Liver (tissue), 9 donors: Measurements from ENCODE around the gene FLOT1. TPM values are rescaled to one million over a fixed set of nuclear protein-coding genes. Genes with fewer than 3 reads are reported as not detected.

ENCODE experiments used
- DNase-seq: peaks from one replicate; pipeline ENCODE4 v3.0.0-alpha.2; 2017; ENCODE audit warnings: low spot score
- H3K27ac ChIP-seq, 2 donors: one replicate each; pipeline ENCODE4 v1.7.0; 2013; ENCODE audit warnings: inconsistent platforms in 2 of 2, low read length in 2 of 2, control low read depth in 1 of 2, low read depth in 1 of 2, mild to moderate bottlenecking in 1 of 2
- H3K27me3 ChIP-seq, 4 donors: one replicate each; pipeline versions ENCODE4 v1.6.1 to v1.7.0; 2013; ENCODE audit warnings: low read length in 3 of 4, inconsistent platforms in 1 of 4, mild to moderate bottlenecking in 1 of 4, moderate library complexity in 1 of 4; ENCODE audit not compliant: control insufficient read depth in 4 of 4, insufficient read depth in 4 of 4
- H3K36me3 ChIP-seq, 4 donors: one replicate each; pipeline versions ENCODE4 v1.6.1 to v1.7.0; 2013; ENCODE audit warnings: low read length in 3 of 4, mild to moderate bottlenecking in 3 of 4, low read depth in 1 of 4, moderate library complexity in 1 of 4; ENCODE audit not compliant: control insufficient read depth in 4 of 4, insufficient read depth in 3 of 4
- H3K4me1 ChIP-seq, 4 donors: one replicate each; pipeline versions ENCODE4 v1.6.1 to v1.7.0; 2013; ENCODE audit warnings: low read length in 3 of 4, mild to moderate bottlenecking in 3 of 4, moderate library complexity in 1 of 4; ENCODE audit not compliant: control insufficient read depth in 4 of 4, insufficient read depth in 4 of 4
- H3K4me3 ChIP-seq, 3 donors: one replicate each; pipeline versions ENCODE4 v1.6.1 to v1.7.0; 2013; ENCODE audit warnings: low read length in 3 of 3, control low read depth in 1 of 3, low read depth in 1 of 3, mild to moderate bottlenecking in 1 of 3
- H3K9ac ChIP-seq, 2 donors: one replicate each; pipeline ENCODE4 v1.7.0; 2013; ENCODE audit warnings: low read length in 2 of 2, mild to moderate bottlenecking in 2 of 2, moderate library complexity in 2 of 2, control low read depth in 1 of 2, low read depth in 1 of 2
- H3K9me3 ChIP-seq, 4 donors: one replicate each; pipeline versions ENCODE4 v1.6.1 to v1.7.0; 2013; ENCODE audit warnings: low read length in 3 of 4; ENCODE audit not compliant: control insufficient read depth in 4 of 4
- EGR1 ChIP-seq, 2 donors: IDR thresholded peaks; 2 replicates each; pipeline ENCODE4 v1.6.1; 2016 to 2018; ENCODE audit warnings: antibody characterized with exemption in 2 of 2, low read depth in 2 of 2
- FOXA1 ChIP-seq: IDR thresholded peaks from 2 replicates; pipeline ENCODE4 v1.6.1; 2016; ENCODE audit warnings: antibody characterized with exemption
- FOXA2 ChIP-seq: IDR thresholded peaks from 2 replicates; pipeline ENCODE4 v1.6.1; 2016; ENCODE audit warnings: antibody characterized with exemption
- GABPA ChIP-seq, 2 donors: IDR thresholded peaks in 1 of 2; conservative IDR thresholded peaks in 1 of 2; 2 replicates each; pipeline ENCODE4 v1.6.1; 2016; ENCODE audit warnings: antibody characterized with exemption in 2 of 2, mild to moderate bottlenecking in 1 of 2, moderate library complexity in 1 of 2
- HNF4A ChIP-seq, 2 donors: conservative IDR thresholded peaks; 2 replicates each; pipeline ENCODE4 v1.6.1; 2016; ENCODE audit warnings: antibody characterized with exemption in 2 of 2, mild to moderate bottlenecking in 2 of 2
- HNF4G ChIP-seq: IDR thresholded peaks from 2 replicates; pipeline ENCODE4 v1.6.1; 2016; ENCODE audit warnings: antibody characterized with exemption
- JUND ChIP-seq, 2 donors: IDR thresholded peaks; 2 replicates each; pipeline ENCODE4 v1.6.1; 2016; ENCODE audit warnings: antibody characterized with exemption in 2 of 2
- NR2F2 ChIP-seq: IDR thresholded peaks from 2 replicates; pipeline ENCODE4 v1.6.1; 2016; ENCODE audit warnings: antibody characterized with exemption
- RAD21 ChIP-seq, 2 donors: IDR thresholded peaks; 2 replicates each; pipeline ENCODE4 v1.6.1; 2016; ENCODE audit warnings: antibody characterized with exemption in 2 of 2, mild to moderate bottlenecking in 2 of 2
- RXRA ChIP-seq, 2 donors: IDR thresholded peaks; 2 replicates each; pipeline ENCODE4 v1.6.1; 2017 to 2018; ENCODE audit warnings: antibody characterized with exemption in 2 of 2, mild to moderate bottlenecking in 1 of 2
- SP1 ChIP-seq: IDR thresholded peaks from 2 replicates; pipeline ENCODE4 v1.6.1; 2018; ENCODE audit warnings: antibody characterized with exemption, mild to moderate bottlenecking
- TAF1 ChIP-seq: conservative IDR thresholded peaks from 2 replicates; pipeline ENCODE4 v1.6.1; 2016; ENCODE audit warnings: antibody characterized with exemption, mild to moderate bottlenecking
- YY1 ChIP-seq: IDR thresholded peaks from 2 replicates; pipeline ENCODE4 v1.6.1; 2016; ENCODE audit warnings: antibody characterized with exemption, mild to moderate bottlenecking
- WGBS: extraction: QIAGEN DNeasy Blood & Tissue Kit; methylation state at CpG from one replicate; pipeline ENCODE4 v1.1.7; 2013; 5-methylcytosine and 5-hydroxymethylcytosine counted together
- polyA plus RNA-seq, 2 donors: library from polyadenylated mRNA; stranded (reverse) in 1 of 2; unstranded in 1 of 2; fragments of 200-250 nt in 1 of 2; fragments of >200 nt in 1 of 2; fragmentation: Nextera tagmentation in 1 of 2; extraction: Ambion mirVana in 1 of 2; gene quantifications; one replicate each; pipeline versions ENCODE4 v1.2.1 to v1.2.3, GENCODE V29; 2013 to 2015
- total RNA-seq, 2 donors: library from RNA; depleted of rRNA; stranded (reverse); fragments of >200 nt; gene quantifications; one replicate each; pipeline ENCODE4 v1.2.3, GENCODE V29; 2014
- TF ChIP-seq, protein P1 (sequence below): fragments of 150-350 bp; IDR thresholded peaks from 2 replicates; pipeline ENCODE4 v1.5.1; 2017; ENCODE audit warnings: improper control_type of control experiment, low read depth, low read length; ENCODE audit not compliant: missing input control
- TF ChIP-seq, protein P2 (sequence below): IDR thresholded peaks from 2 replicates; pipeline ENCODE4 v1.6.1; 2016; ENCODE audit warnings: antibody characterized with exemption
- TF ChIP-seq, protein P3 (sequence below): IDR thresholded peaks from 2 replicates; pipeline ENCODE4 v1.6.1; 2016; ENCODE audit warnings: antibody characterized with exemption
- TF ChIP-seq, protein P4 (sequence below): IDR thresholded peaks from 2 replicates; pipeline ENCODE4 v1.6.1; 2016; ENCODE audit warnings: antibody characterized with exemption
- TF ChIP-seq, protein P5 (sequence below): IDR thresholded peaks from 2 replicates; pipeline ENCODE4 v1.6.1; 2016; ENCODE audit warnings: antibody characterized with exemption, mild to moderate bottlenecking
- donor health status: healthy.
- donor health status: healthy.
- donor health status: healthy.
- donor health status: healthy.
- donor health status: healthy.

The FLOT1 gene
- total and polyA plus RNA-seq, 4 donors, result 38.6 to 99.8 (median 59.5) TPM

DNA sequence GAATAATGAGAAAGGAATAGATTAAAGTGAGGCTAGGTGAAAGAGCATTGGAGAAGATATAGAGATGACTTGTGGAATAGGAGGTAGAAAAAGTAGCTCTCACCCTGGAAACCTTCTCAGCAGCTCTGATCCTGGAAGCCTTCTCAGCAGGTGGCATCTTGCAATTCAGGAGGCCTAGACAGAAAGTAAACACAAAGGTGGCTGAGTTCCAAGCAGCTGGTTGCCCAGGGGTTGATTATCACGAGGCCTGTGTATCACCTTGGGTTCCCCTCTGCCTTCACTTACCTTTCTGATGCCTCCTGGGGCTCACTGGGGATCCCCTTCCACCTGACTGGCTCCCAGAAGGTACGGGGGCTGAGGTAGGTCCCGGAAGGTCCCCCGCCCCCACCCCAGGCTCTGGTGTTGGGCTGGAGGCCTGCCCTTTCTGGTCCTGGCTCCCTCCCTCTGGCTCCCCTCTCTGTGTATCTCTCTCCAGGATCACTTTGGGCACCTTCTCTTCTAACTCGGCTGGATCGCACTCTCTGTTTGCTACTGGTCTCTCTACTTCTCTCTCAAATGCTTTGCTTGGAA lies 35.1 kb downstream of the FLOT1 start:
- H3K9me3 ChIP-seq, result no peaks in the 10 kb centered on the region
- peak; percentile 44 for TF ChIP-seq FOXA2
- TF ChIP-seq, protein P1, sequence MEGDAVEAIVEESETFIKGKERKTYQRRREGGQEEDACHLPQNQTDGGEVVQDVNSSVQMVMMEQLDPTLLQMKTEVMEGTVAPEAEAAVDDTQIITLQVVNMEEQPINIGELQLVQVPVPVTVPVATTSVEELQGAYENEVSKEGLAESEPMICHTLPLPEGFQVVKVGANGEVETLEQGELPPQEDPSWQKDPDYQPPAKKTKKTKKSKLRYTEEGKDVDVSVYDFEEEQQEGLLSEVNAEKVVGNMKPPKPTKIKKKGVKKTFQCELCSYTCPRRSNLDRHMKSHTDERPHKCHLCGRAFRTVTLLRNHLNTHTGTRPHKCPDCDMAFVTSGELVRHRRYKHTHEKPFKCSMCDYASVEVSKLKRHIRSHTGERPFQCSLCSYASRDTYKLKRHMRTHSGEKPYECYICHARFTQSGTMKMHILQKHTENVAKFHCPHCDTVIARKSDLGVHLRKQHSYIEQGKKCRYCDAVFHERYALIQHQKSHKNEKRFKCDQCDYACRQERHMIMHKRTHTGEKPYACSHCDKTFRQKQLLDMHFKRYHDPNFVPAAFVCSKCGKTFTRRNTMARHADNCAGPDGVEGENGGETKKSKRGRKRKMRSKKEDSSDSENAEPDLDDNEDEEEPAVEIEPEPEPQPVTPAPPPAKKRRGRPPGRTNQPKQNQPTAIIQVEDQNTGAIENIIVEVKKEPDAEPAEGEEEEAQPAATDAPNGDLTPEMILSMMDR, result no peak
- WGBS, result 81% methylated on average over 6 of the region's 6 CpGs
- H3K36me3 ChIP-seq, result peaks cover 3 to 33% (median 15%) of the 10 kb centered on the region in 4 donors
- no peak overlapping the region for H3K27ac ChIP-seq
- no peak overlapping the region for H3K9ac ChIP-seq
- H3K4me3 ChIP-seq, result no peak overlapping the region
- no peak for DNase-seq
- no peaks in the 10 kb centered on the region for H3K27me3 ChIP-seq
- peaks cover 7 to 36% (median 22%) of the 10 kb centered on the region in 4 donors for H3K4me1 ChIP-seq

DNA sequence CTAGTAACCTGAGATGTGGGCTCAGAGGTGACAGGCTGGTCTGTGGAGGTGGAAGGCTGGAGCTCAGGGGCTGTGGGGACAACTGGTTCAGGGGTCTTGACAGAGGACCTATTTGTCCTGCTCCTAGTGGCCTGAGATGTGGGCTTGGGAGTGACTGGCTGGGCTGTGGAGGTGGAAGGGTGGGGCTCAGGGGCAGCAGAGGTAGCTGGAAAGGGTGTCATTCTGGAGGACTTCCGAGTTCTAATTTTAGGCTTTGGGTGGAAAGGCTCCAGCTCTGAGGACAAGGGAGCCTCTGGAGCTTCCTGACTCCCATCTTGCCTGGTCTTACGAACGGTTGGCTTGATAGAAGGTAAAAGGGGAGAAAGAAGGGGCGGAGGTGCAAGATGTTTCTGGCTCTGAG lies 36.9 kb downstream of the FLOT1 start:
- H3K9ac ChIP-seq, result no peak overlapping the region
- TF ChIP-seq SP1 (no peak), FOXA2 (no peak), YY1 (no peak), RAD21 (IDR thresholded peaks at IDR 0.05) (no peak), GABPA (IDR thresholded peaks at IDR 0.05 in 1 of 2, conservative IDR thresholded peaks at IDR 0.05 in 1 of 2) (no peak), RXRA (IDR thresholded peaks at IDR 0.05) (no peak), JUND (IDR thresholded peaks at IDR 0.05) (no peak), HNF4A (conservative IDR thresholded peaks at IDR 0.05) (no peak), HNF4G (no peak), FOXA1 (no peak), NR2F2 (no peak), EGR1 (IDR thresholded peaks at IDR 0.05; ENCODE audit: low read depth in 2 of 2) (no peak), TAF1 (no peak)
- TF ChIP-seq, protein P2, sequence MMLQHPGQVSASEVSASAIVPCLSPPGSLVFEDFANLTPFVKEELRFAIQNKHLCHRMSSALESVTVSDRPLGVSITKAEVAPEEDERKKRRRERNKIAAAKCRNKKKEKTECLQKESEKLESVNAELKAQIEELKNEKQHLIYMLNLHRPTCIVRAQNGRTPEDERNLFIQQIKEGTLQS, result no peak
- TF ChIP-seq, protein P3, sequence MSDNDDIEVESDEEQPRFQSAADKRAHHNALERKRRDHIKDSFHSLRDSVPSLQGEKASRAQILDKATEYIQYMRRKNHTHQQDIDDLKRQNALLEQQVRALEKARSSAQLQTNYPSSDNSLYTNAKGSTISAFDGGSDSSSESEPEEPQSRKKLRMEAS, result no peak
- TF ChIP-seq, protein P1, result no peak
- TF ChIP-seq, protein P4, sequence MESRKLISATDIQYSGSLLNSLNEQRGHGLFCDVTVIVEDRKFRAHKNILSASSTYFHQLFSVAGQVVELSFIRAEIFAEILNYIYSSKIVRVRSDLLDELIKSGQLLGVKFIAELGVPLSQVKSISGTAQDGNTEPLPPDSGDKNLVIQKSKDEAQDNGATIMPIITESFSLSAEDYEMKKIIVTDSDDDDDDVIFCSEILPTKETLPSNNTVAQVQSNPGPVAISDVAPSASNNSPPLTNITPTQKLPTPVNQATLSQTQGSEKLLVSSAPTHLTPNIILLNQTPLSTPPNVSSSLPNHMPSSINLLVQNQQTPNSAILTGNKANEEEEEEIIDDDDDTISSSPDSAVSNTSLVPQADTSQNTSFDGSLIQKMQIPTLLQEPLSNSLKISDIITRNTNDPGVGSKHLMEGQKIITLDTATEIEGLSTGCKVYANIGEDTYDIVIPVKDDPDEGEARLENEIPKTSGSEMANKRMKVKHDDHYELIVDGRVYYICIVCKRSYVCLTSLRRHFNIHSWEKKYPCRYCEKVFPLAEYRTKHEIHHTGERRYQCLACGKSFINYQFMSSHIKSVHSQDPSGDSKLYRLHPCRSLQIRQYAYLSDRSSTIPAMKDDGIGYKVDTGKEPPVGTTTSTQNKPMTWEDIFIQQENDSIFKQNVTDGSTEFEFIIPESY, result no peak
- TF ChIP-seq, protein P5, sequence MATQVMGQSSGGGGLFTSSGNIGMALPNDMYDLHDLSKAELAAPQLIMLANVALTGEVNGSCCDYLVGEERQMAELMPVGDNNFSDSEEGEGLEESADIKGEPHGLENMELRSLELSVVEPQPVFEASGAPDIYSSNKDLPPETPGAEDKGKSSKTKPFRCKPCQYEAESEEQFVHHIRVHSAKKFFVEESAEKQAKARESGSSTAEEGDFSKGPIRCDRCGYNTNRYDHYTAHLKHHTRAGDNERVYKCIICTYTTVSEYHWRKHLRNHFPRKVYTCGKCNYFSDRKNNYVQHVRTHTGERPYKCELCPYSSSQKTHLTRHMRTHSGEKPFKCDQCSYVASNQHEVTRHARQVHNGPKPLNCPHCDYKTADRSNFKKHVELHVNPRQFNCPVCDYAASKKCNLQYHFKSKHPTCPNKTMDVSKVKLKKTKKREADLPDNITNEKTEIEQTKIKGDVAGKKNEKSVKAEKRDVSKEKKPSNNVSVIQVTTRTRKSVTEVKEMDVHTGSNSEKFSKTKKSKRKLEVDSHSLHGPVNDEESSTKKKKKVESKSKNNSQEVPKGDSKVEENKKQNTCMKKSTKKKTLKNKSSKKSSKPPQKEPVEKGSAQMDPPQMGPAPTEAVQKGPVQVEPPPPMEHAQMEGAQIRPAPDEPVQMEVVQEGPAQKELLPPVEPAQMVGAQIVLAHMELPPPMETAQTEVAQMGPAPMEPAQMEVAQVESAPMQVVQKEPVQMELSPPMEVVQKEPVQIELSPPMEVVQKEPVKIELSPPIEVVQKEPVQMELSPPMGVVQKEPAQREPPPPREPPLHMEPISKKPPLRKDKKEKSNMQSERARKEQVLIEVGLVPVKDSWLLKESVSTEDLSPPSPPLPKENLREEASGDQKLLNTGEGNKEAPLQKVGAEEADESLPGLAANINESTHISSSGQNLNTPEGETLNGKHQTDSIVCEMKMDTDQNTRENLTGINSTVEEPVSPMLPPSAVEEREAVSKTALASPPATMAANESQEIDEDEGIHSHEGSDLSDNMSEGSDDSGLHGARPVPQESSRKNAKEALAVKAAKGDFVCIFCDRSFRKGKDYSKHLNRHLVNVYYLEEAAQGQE, result no peak
- H3K9me3 ChIP-seq, result no peaks in the 10 kb centered on the region
- H3K4me1 ChIP-seq, result peaks cover 7 to 34% (median 22%) of the 10 kb centered on the region in 4 donors
- H3K27me3 ChIP-seq, result no peaks in the 10 kb centered on the region
- DNase-seq, result no peak
- H3K27ac ChIP-seq, result no peak overlapping the region
- WGBS, result 98% methylated on average over 4 of the region's 4 CpGs
- H3K36me3 ChIP-seq, result peaks cover 3 to 22% (median 10%) of the 10 kb centered on the region in 4 donors
- H3K4me3 ChIP-seq, result no peak overlapping the region
